Lower leg skin (tissue), 4 donors: Measurements from ENCODE around the gene HNRNPAB. TPM values are rescaled to one million over a fixed set of nuclear protein-coding genes. Genes with fewer than 3 reads are reported as not detected.

Experiments
- DNase-seq, 2 donors: peaks; one replicate each; pipeline ENCODE4 v3.0.0-alpha.2; 2019; ENCODE audit warnings: low spot score in 2 of 2
- H3K4me3 ChIP-seq: fragments of 200-600 bp; sonication (generic); 2 replicates; pipeline ENCODE4 v1.5.1; 2017; ENCODE audit warnings: mild to moderate bottlenecking, low read depth; ENCODE audit not compliant: poor library complexity, severe bottlenecking
- CTCF ChIP-seq, 3 donors: fragments of 450-650 bp; IDR thresholded peaks; one replicate each; pipeline ENCODE4 v1.5.1; 2016; ENCODE audit warnings: antibody characterized with exemption in 3 of 3, mild to moderate bottlenecking in 3 of 3, moderate library complexity in 2 of 3
- POLR2A ChIP-seq, 2 donors: fragments of 450-650 bp; IDR thresholded peaks; one replicate each; pipeline ENCODE4 v1.6.1; 2016 to 2017; ENCODE audit warnings: antibody characterized with exemption in 2 of 2, mild to moderate bottlenecking in 1 of 2, moderate library complexity in 1 of 2
- WGBS, 2 donors: methylation state at CpG; one replicate each; pipeline ENCODE4 v1.1.5; 2018; 5-methylcytosine and 5-hydroxymethylcytosine counted together
- intact Hi-C: fragments of 100-400 bp; cut with DNase I; formaldehyde crosslinking; loops from one replicate; pipeline ENCODE4 v1.15.0; 2023; ENCODE audit warnings: low total_unique reads
- total RNA-seq, 4 donors: library from RNA; depleted of rRNA; stranded (reverse); fragments of >200 nt; gene quantifications; one replicate each; pipeline ENCODE4 v1.1.0, GENCODE V29; 2016

The HNRNPAB gene
- 100 to 1,000 TPM in 2 of 4 donors, 10 to 100 TPM in 2; 76.4 to 124 (median 102) TPM for total RNA-seq

- peak in 1 of 2 donors; percentile 96 for TF ChIP-seq POLR2A (IDR thresholded peaks at IDR 0.05)
- TF ChIP-seq CTCF (IDR thresholded peaks at IDR 0.05) = no peak
- intact Hi-C loops = no loop called here
- H3K4me3 ChIP-seq = peak within 1 kb of the TSS; percentile 97
- peak; percentile 95 to 100 for DNase-seq
- 0 to 1% methylated on average over 7 to 90 of the region's 96 CpGs for WGBS, 2 donors
Measured at GRCh38 chr5:178204182-178204934, at the start of gene HNRNPAB. Gene HNRNPAB, plus strand, starts transcription at chr5:178204533. Its CDS starts 305 bp downstream, at chr5:178204838.

- 77 to 80% methylated on average over 8 of the region's 8 CpGs for WGBS, 2 donors
- no peak overlapping the region for H3K4me3 ChIP-seq
- no peak for DNase-seq
- TF ChIP-seq POLR2A (IDR thresholded peaks at IDR 0.05) (no peak), CTCF (IDR thresholded peaks at IDR 0.05) (no peak)
- intact Hi-C loops = no loop called here
Measured at GRCh38 chr5:178155065-178155464, 49.3 kb upstream of the HNRNPAB start.

DNA sequence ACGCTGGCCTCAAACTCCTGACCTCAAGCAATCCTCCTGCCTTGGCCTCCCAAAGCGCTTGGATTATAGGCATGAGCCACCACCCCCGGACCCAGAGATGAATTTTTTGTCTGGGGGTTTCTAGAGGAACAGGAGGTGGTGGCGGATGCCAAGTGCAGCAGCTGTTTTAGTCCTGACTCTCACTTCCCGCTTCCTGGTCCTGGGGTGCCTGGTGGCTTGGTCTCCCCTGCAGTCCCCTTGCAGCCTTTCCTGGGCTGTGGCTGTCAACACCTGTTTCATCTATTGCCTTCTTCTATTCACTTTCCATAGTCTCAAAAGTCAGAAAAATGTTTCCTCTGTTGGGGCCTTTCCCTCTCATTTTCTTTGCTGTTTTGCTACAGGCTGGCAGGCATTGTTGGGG, 44.2 kb upstream of the HNRNPAB start:
- no peak for DNase-seq
- no peak overlapping the region for H3K4me3 ChIP-seq
- intact Hi-C loops = loop anchor here (5.0 kb wide), 1 partner anchor 83 kb away; no protein-coding TSS in a partner anchor
- TF ChIP-seq CTCF (IDR thresholded peaks at IDR 0.05) (no peak), POLR2A (IDR thresholded peaks at IDR 0.05) (no peak)
- whole genome bisulfite sequencing, 2 donors = 87 to 90% methylated on average over 5 of the region's 5 CpGs

DNA sequence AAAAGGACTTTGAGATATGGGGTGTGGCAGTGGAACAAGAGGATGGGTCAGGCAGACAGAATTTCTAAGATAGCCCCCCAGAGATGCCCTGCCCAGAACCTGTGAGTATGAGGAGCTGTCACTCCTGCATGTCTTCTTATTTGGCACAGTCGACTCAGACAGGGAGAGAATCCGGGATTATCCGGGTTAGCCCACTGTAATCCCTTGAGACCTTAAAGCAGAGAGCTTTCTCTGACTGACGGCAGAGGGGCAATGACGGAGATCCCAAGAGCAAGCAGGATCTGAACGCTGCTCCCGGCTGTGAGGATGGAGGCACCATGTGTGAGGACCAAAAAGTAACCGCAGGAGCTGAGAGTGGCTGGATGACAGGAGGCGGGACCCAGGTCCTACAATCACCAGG, 41.9 kb upstream of the HNRNPAB start:
- no peak for TF ChIP-seq CTCF (IDR thresholded peaks at IDR 0.05)
- no peak for TF ChIP-seq POLR2A (IDR thresholded peaks at IDR 0.05)
- intact Hi-C loops = loop anchor here (5.0 kb wide), 1 partner anchor 85 kb away; no protein-coding TSS in a partner anchor
- no peak overlapping the region for H3K4me3 ChIP-seq
- no peak for DNase-seq
- WGBS, 2 donors = 70 to 72% methylated on average over 9 of the region's 9 CpGs

DNA sequence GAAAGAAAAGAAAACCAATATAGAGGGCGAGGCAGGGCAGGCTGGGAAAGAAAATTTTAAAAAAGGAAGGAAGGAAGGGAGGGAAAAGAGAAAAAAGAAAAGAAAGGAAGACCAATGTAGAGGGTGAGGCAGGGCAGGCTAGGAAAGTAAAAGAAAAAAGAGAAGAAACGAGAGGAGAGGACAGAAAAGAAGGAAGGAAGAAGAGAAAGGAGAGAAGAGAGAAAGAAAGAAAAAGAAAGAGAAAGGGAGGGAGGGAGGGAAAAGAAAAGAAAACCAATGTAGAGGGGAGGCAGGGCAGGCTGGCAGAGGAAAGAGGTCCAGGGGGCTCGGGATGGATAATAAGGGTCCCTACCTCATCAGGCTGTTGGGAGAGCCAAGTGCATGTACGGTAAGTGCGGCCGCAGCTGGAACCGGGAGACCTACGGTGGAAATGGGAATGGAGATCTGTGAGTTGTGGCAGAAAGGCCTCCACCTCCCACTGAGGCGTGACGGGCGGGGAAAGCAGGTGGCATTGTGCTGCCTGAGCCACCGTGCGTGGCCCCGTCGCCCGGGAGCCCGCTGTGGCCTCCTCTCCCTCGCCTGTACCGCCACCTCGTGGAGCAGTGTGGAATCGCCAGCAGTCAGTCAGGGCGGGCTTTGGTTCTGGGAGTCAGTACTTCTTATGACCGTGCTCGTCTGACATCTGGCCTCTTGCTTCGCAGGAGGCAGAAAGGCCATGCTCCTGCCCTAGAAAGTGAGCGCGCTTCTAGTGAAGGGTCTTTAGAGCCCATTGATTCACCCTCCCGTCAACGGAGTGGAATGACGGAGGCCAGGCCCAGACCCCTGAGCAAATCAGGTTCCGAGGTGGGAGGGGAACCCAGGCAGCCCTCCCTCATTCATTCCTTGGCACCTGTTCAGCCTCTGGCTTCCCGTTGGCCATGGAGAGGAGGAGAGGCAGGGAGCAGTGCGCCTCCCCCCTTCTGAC, 40.3 kb upstream of the HNRNPAB start:
- TF ChIP-seq CTCF (IDR thresholded peaks at IDR 0.05) (peak in 1 of 3 donors; percentile 81), POLR2A (IDR thresholded peaks at IDR 0.05) (no peak)
- DNase-seq = peak; percentile 77 to 97
- no peak overlapping the region for H3K4me3 ChIP-seq
- 10 to 24% methylated on average over 14 to 33 of the region's 33 CpGs for WGBS, 2 donors
- intact Hi-C loops = loop anchor here (5.0 kb wide), 1 partner anchor 87 kb away; no protein-coding TSS in a partner anchor
